Vagina (tissue), 2 donors: ENCODE measurements around the gene KAT7.

ENCODE experiments used
- POLR2A ChIP-seq, 2 donors: fragments of 450-650 bp; IDR thresholded peaks; one replicate each; pipeline ENCODE4 v1.6.1; 2017; ENCODE audit warnings: antibody characterized with exemption in 2 of 2, mild to moderate bottlenecking in 2 of 2, moderate library complexity in 2 of 2
- POLR2AphosphoS5 ChIP-seq, 2 donors: sonication (generic); formaldehyde crosslinking; IDR thresholded peaks; one replicate each; pipeline ENCODE4 v1.9.0; 2017; ENCODE audit warnings: antibody characterized with exemption in 2 of 2, mild to moderate bottlenecking in 2 of 2, low read depth in 1 of 2; ENCODE audit not compliant: insufficient read depth in 1 of 2
- TF ChIP-seq, protein P1 (sequence below), 3 experiments: fragments of 450-650 bp in 2 of 3; fragments of 200-600 bp in 1 of 3; sonication (generic) in 1 of 3; IDR thresholded peaks; one replicate each; pipeline ENCODE4 v1.5.1; 2017 to 2019; ENCODE audit warnings: antibody characterized with exemption in 3 of 3, mild to moderate bottlenecking in 2 of 3, moderate library complexity in 2 of 3

DNA sequence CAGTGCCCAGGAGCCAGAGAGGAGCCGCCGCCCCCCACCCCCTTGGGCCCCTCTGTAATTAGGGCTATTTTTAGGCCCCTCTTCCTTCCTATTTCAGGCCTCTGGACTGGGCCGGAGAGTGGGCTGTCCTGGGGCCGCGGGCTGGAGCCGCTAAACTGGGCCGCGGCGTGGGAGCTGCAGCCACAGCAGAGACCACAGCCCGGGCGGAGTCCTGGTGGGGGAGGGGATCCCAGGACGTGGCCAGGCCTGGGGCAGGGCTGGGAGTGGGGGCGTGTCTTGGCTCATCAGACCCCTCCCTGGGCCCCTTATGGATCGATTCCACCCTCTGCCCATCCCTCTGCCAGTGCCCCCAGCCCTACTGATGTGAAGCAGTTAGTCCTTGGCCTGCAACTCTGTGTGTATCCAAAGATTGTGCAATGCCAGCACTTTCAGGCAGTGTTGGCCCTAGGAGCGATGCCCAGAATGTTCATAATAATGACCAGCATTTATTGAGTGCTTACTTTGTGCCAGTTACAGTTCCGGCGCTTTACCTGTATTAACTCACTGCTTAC is 74.4 kb downstream of the KAT7 start:
- TF ChIP-seq POLR2A (IDR thresholded peaks at IDR 0.05), result no peak
- TF ChIP-seq, protein P1, sequence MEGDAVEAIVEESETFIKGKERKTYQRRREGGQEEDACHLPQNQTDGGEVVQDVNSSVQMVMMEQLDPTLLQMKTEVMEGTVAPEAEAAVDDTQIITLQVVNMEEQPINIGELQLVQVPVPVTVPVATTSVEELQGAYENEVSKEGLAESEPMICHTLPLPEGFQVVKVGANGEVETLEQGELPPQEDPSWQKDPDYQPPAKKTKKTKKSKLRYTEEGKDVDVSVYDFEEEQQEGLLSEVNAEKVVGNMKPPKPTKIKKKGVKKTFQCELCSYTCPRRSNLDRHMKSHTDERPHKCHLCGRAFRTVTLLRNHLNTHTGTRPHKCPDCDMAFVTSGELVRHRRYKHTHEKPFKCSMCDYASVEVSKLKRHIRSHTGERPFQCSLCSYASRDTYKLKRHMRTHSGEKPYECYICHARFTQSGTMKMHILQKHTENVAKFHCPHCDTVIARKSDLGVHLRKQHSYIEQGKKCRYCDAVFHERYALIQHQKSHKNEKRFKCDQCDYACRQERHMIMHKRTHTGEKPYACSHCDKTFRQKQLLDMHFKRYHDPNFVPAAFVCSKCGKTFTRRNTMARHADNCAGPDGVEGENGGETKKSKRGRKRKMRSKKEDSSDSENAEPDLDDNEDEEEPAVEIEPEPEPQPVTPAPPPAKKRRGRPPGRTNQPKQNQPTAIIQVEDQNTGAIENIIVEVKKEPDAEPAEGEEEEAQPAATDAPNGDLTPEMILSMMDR (IDR thresholded peaks at IDR 0.05), result no peak
- TF ChIP-seq POLR2AphosphoS5 (IDR thresholded peaks at IDR 0.05; ENCODE audit: insufficient read depth in 1 of 2, low read depth in 1 of 2), result no peak
